HG03442 (cell line): Measurements from ENCODE around the gene POP7.
A peak's percentile ranks its signal among the peaks of the same experiment; 100 is the strongest.
"Not testable (repeated sequence)": the region's sequence is repeated elsewhere in the genome, so short reads cannot be mapped to it uniquely, and the experiment has no call there.

Experiments used
- ATAC-seq: cut with Tn5 transposase; IDR thresholded peaks from one replicate; pipeline ENCODE4 v1.9.1; 2021; ENCODE audit warnings: mild to moderate bottlenecking, moderate library complexity; ENCODE audit not compliant: unreplicated experiment

Gene POP7

GRCh38 chr7:100689230-100690135 lies 16.4 kb upstream of the POP7 start:
- no peak for ATAC-seq

- no peak for ATAC-seq
Observed at GRCh38 chr7:100691676-100692577, 14.0 kb upstream of the POP7 start.

- ATAC-seq, result no peak
Observed at GRCh38 chr7:100692578-100692961, 13.4 kb upstream of the POP7 start.

GRCh38 chr7:100693312-100694097 lies 12.4 kb upstream of the POP7 start:
- peak; percentile 39 for ATAC-seq

- peak; percentile 35 for ATAC-seq
Observed at GRCh38 chr7:100694098-100694745, 11.7 kb upstream of the POP7 start, which contains the start of gene GIGYF1. TSS of gene GIGYF1 (minus strand) at chr7:100694250. CDS start at chr7:100688238, 6,012 bp downstream.

- ATAC-seq, result no peak
Observed at GRCh38 chr7:100696123-100696521, 9.8 kb upstream of the POP7 start.

- no peak for ATAC-seq
Observed at GRCh38 chr7:100699018-100699417, 6.9 kb upstream of the POP7 start.

- not testable (repeated sequence) for ATAC-seq
Observed at GRCh38 chr7:100701089-100701488, 4.8 kb upstream of the POP7 start.

GRCh38 chr7:100705320-100705752 lies 585 bp upstream of the POP7 start:
- peak; percentile 48 for ATAC-seq

GRCh38 chr7:100706672-100707311 lies 871 bp downstream of the POP7 start:
- ATAC-seq, result no peak

- ATAC-seq, result no peak
Observed at GRCh38 chr7:100708395-100708794, 2.5 kb downstream of the POP7 start.

- ATAC-seq, result no peak
Observed at GRCh38 chr7:100710452-100710851, 4.5 kb downstream of the POP7 start.

GRCh38 chr7:100711369-100711768 lies 5.4 kb downstream of the POP7 start:
- no peak for ATAC-seq

- ATAC-seq, result no peak
Observed at GRCh38 chr7:100714725-100715124, 8.8 kb downstream of the POP7 start.

GRCh38 chr7:100717073-100717472 lies 11.2 kb downstream of the POP7 start:
- ATAC-seq, result not testable (repeated sequence)

GRCh38 chr7:100719523-100720278 lies 13.8 kb downstream of the POP7 start:
- ATAC-seq, result no peak

GRCh38 chr7:100720279-100720670 lies 14.4 kb downstream of the POP7 start, which contains the start of gene EPO:
TSS of gene EPO (plus strand) at chr7:100720468. CDS start at chr7:100720981, 513 bp downstream.
- ATAC-seq, result no peak

- ATAC-seq, result no peak
Observed at GRCh38 chr7:100720671-100721504, 15.0 kb downstream of the POP7 start.
